ENCODE measurements around the gene NAP1L1.
A peak's percentile ranks its signal among the peaks of the same experiment; 100 is the strongest.

DNA sequence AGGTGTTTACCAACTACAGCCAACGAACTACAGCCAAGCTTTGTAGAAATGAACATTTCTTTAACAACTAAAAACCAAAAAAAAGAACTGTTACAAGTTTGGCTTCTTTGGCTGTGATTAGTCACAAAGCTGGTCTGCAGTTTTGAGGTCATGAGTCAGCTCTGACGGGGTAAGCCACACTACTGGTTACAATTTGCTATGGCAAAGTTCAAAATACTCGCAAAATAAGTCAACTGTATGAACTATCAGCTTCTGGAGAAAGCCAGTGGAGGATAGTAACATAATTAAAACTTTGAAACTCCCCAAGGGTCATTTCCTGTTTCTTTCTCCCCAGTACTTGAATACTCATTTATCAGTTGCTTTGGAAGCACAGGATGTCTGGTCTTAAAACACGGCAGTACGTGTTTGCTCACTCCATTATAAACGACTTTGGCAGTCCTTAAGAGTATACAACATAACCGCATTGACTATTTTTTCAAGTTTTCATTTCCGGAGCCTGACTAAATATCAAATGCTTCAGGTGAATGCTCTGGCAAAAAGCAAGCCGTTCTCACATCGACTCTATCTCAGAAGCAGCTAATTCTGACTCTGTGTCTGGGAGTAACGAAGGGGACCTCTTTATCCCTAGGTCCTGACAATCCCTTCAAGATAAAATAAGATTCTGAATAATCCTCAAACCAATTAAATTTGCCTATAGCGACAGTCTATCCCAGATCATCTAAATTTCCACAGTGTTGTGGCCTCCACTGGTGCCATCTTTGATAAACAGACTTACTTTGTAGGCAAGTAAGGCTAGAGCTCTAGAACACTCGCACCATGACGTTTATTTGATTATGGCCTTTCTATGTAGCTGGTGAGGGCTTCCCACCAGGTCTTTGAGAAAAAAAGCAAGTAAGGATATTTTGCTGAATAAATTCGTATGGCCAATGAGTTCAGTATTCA, 63.5 kb downstream of the NAP1L1 start:
- no peak for TF ChIP-seq POLR2A (IDR thresholded peaks at IDR 0.05; ENCODE audit: extremely low read depth, insufficient read length)
- TF ChIP-seq CTCF (IDR thresholded peaks at IDR 0.05; ENCODE audit: low read depth, low read length), result no peak
- TF ChIP-seq, protein P1, sequence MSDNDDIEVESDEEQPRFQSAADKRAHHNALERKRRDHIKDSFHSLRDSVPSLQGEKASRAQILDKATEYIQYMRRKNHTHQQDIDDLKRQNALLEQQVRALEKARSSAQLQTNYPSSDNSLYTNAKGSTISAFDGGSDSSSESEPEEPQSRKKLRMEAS (IDR thresholded peaks at IDR 0.05; ENCODE audit: low read depth, low read length), result peak; percentile 12; the same call in 1 of the 2 replicates
